GM20000 (cell line): ENCODE measurements around the gene CASTOR2.

Source experiments
- DNase-seq: peaks from one replicate; pipeline ENCODE4 v3.0.0; 2012; ENCODE audit warnings: low spot score
- CTCF ChIP-seq: IDR thresholded peaks from 2 replicates; pipeline ENCODE4 v1.5.1; 2012; ENCODE audit warnings: mild to moderate bottlenecking, control low read depth; ENCODE audit errors: extremely low read depth, missing control alignments

The CASTOR2 gene

GRCh38 chr7:75040512-75040911, 76.0 kb downstream of the CASTOR2 start:
- DNase-seq, result no peak
- no peak for TF ChIP-seq CTCF

GRCh38 chr7:75042286-75042685, 77.8 kb downstream of the CASTOR2 start:
- no peak for DNase-seq
- TF ChIP-seq CTCF, result no peak

- DNase-seq, result no peak
These were observed 78.6 kb downstream of the CASTOR2 start for GRCh38 chr7:75042831-75043703.

GRCh38 chr7:75045881-75046280, 81.4 kb downstream of the CASTOR2 start:
- DNase-seq, result no peak
- no peak for TF ChIP-seq CTCF

More at GRCh38 chr7:75042831-75043703, 78.6 kb downstream of the CASTOR2 start:
- no peak for TF ChIP-seq CTCF

- TF ChIP-seq CTCF, result no peak
- no peak for DNase-seq
These were observed 84.2 kb downstream of the CASTOR2 start for GRCh38 chr7:75048435-75049379.

GRCh38 chr7:75049817-75050216, 85.3 kb downstream of the CASTOR2 start:
- DNase-seq, result no peak
- TF ChIP-seq CTCF, result no peak

- TF ChIP-seq CTCF, result no peak
- no peak for DNase-seq
These were observed 86.0 kb downstream of the CASTOR2 start for GRCh38 chr7:75050501-75050900.
